DND-41 (cell line): ENCODE measurements around the gene KRTAP10-6.

Experiments used
- ATAC-seq: fragments of 200-7000 bp; cut with Tn5 transposase; 3 replicates; pipeline ENCODE4 v1.9.1; 2021; ENCODE audit warnings: low read depth; ENCODE audit not compliant: insufficient read depth
- DNase-seq: peaks from one replicate; pipeline ENCODE4 v3.0.0-alpha.2; 2020
- H2AFZ ChIP-seq: 2 replicates; pipeline ENCODE4 v1.6.0; 2012; ENCODE audit warnings: low read depth, low read length
- H3K27ac ChIP-seq: 2 replicates; pipeline ENCODE4 v1.5.1; 2012; ENCODE audit warnings: low read length, inconsistent platforms
- H3K27me3 ChIP-seq: fragments of 200-600 bp; sonication (generic); 2 replicates; pipeline ENCODE4 v1.6.0; 2012; ENCODE audit warnings: low read length, mild to moderate bottlenecking, inconsistent platforms; ENCODE audit not compliant: insufficient read depth, poor library complexity
- H3K36me3 ChIP-seq: 2 replicates; pipeline ENCODE4 v1.5.1; 2012; ENCODE audit warnings: low read length, inconsistent platforms; ENCODE audit not compliant: insufficient read depth
- H3K4me1 ChIP-seq: 2 replicates; pipeline ENCODE4 v1.5.1; 2012; ENCODE audit warnings: mild to moderate bottlenecking, low read length; ENCODE audit not compliant: insufficient read depth
- H3K4me2 ChIP-seq: 2 replicates; pipeline ENCODE4 v1.6.0; 2012; ENCODE audit warnings: mild to moderate bottlenecking, moderate library complexity, low read length, inconsistent platforms; ENCODE audit not compliant: insufficient read depth
- H3K4me3 ChIP-seq, 2 experiments: fragments of 200-600 bp in 1 of 2; shearing (Covaris generic) in 1 of 2; 2 replicates each; pipeline ENCODE4 v1.5.1; 2012 to 2016; ENCODE audit warnings: inconsistent platforms in 2 of 2, low read length in 2 of 2, mild to moderate bottlenecking in 2 of 2, low read depth in 1 of 2, moderate library complexity in 1 of 2
- H3K79me2 ChIP-seq: 2 replicates; pipeline ENCODE4 v1.6.0; 2012; ENCODE audit warnings: low read length, inconsistent platforms; ENCODE audit not compliant: insufficient read depth
- H3K9ac ChIP-seq: 2 replicates; pipeline ENCODE4 v1.6.0; 2012; ENCODE audit warnings: low read depth, mild to moderate bottlenecking, inconsistent platforms, low read length, moderate library complexity
- H3K9me3 ChIP-seq: 2 replicates; pipeline ENCODE4 v1.5.1; 2012; ENCODE audit warnings: low read length, moderate library complexity, mild to moderate bottlenecking, inconsistent platforms; ENCODE audit not compliant: insufficient read depth, severe bottlenecking
- H4K20me1 ChIP-seq: 2 replicates; pipeline ENCODE4 v1.6.0; 2012; ENCODE audit warnings: low read length; ENCODE audit not compliant: insufficient read depth
- CTCF ChIP-seq: IDR thresholded peaks from 2 replicates; pipeline ENCODE4 v1.5.1; 2012; ENCODE audit warnings: borderline replicate concordance, low read length, moderate library complexity, mild to moderate bottlenecking; ENCODE audit not compliant: poor library complexity, severe bottlenecking; ENCODE audit errors: extremely low read depth
- EZH2 ChIP-seq: IDR thresholded peaks from 3 replicates; pipeline ENCODE4 v1.6.1; 2012; ENCODE audit warnings: borderline replicate concordance, low read depth, mild to moderate bottlenecking, moderate library complexity, low read length, inconsistent platforms; ENCODE audit not compliant: severe bottlenecking

The KRTAP10-6 gene

GRCh38 chr21:44547656-44548331 is 44.5 kb downstream of the KRTAP10-6 start:
- Histone ChIP-seq H3K9me3 (no peaks in the 10 kb centered on the region), H3K27ac (no peak overlapping the region)

GRCh38 chr21:44544566-44544965 is 47.7 kb downstream of the KRTAP10-6 start:
- Histone ChIP-seq H3K9me3 (no peaks in the 10 kb centered on the region), H3K27ac (no peak overlapping the region), H3K4me3 (no peak overlapping the region), H2AFZ (no peak overlapping the region), H3K27me3 (peaks cover 3% of the 10 kb centered on the region), H4K20me1 (0 out of 2 replicates have a peak, but pooled peaks cover 2% of the 10 kb centered on the region), H3K9ac (no peak overlapping the region), H3K36me3 (no peaks in the 10 kb centered on the region), H3K79me2 (no peaks in the 10 kb centered on the region), H3K4me1 (no peaks in the 10 kb centered on the region), H3K4me2 (no peak overlapping the region)
- ATAC-seq: no peak
- TF ChIP-seq EZH2 (no peak), CTCF (no peak)
- DNase-seq: no peak

More at GRCh38 chr21:44547656-44548331, 44.5 kb downstream of the KRTAP10-6 start:
- TF ChIP-seq CTCF: no peak
- TF ChIP-seq EZH2: no peak
- DNase-seq (peak; percentile 22), ATAC-seq (peak; percentile 53; the same call in 2 of the 3 replicates)
- H3K27me3 ChIP-seq: peaks cover 3% of the 10 kb centered on the region
- H3K9ac ChIP-seq: no peak overlapping the region
- no peaks in the 10 kb centered on the region for H3K4me1 ChIP-seq
- 0 out of 2 replicates have a peak, but pooled peaks cover 3% of the 10 kb centered on the region for H4K20me1 ChIP-seq
- H3K79me2 ChIP-seq: no peaks in the 10 kb centered on the region
- no peaks in the 10 kb centered on the region for H3K36me3 ChIP-seq
- H2AFZ ChIP-seq: no peak overlapping the region
- H3K4me2 ChIP-seq: no peak overlapping the region
- no peak overlapping the region for H3K4me3 ChIP-seq

- Histone ChIP-seq H3K4me3 (no peak overlapping the region), H3K4me1 (no peaks in the 10 kb centered on the region), H3K27ac (no peak overlapping the region), H3K36me3 (no peaks in the 10 kb centered on the region), H3K9ac (no peak overlapping the region), H3K4me2 (no peak overlapping the region), H3K27me3 (peaks cover 3% of the 10 kb centered on the region), H3K9me3 (no peaks in the 10 kb centered on the region), H3K79me2 (no peaks in the 10 kb centered on the region), H2AFZ (no peak overlapping the region), H4K20me1 (no peaks in the 10 kb centered on the region)
- DNase-seq (no peak), ATAC-seq (no peak)
- TF ChIP-seq EZH2 (no peak), CTCF (no peak)
These were observed 49.6 kb downstream of the KRTAP10-6 start for GRCh38 chr21:44542716-44543115.
